HG02623 (cell line): ENCODE measurements around the gene SPOCK1.

Source experiments
- ATAC-seq: cut with Tn5 transposase; IDR thresholded peaks from one replicate; pipeline ENCODE4 v1.9.1; 2021; ENCODE audit warnings: moderate library complexity; ENCODE audit not compliant: unreplicated experiment

The SPOCK1 gene

GRCh38 chr5:137040641-137041340 is 458.3 kb downstream of the SPOCK1 start:
- ATAC-seq = no peak

GRCh38 chr5:137040024-137040423 is 459.1 kb downstream of the SPOCK1 start:
- ATAC-seq = no peak

DNA sequence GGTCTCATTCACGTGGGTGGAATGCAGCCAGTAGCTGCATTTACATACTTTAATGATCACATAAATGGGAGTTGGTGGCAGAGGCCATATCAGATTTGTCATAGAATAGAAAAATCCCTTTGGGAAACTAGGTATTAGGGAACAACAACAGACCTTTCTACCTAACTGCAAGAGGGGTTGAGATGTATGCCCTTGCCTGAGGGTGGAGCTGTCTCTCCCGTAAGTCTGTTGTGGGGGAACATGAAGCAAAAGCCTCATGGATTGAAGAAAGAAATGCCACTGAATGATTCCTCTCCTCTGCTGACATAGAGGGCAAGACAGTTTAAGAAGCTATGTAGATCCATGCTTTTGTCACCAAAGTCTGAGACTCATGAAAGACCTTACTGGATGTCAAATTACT is 461.3 kb downstream of the SPOCK1 start:
- no peak for ATAC-seq

DNA sequence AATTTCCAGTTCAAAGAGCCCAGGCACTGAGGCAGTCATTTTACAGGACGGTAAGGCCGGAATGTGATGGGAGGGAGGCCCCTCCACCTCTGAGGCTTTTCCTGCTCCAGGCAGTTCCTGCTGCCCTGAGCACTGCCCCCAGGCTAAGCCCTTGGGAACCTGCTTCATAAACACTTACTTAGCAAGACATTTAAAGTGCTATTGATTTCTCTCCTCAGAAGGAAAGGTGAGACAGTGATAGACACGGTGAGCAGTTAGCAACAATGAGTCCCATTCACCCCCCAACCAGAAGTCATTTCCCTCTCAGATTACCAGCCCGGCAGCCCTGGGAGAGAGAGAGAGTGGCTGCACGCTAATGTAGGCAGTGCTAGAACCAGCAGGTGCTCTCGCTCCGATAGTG is 462.5 kb downstream of the SPOCK1 start:
- ATAC-seq = no peak

GRCh38 chr5:137035480-137035878 is 463.6 kb downstream of the SPOCK1 start:
- no peak for ATAC-seq

DNA sequence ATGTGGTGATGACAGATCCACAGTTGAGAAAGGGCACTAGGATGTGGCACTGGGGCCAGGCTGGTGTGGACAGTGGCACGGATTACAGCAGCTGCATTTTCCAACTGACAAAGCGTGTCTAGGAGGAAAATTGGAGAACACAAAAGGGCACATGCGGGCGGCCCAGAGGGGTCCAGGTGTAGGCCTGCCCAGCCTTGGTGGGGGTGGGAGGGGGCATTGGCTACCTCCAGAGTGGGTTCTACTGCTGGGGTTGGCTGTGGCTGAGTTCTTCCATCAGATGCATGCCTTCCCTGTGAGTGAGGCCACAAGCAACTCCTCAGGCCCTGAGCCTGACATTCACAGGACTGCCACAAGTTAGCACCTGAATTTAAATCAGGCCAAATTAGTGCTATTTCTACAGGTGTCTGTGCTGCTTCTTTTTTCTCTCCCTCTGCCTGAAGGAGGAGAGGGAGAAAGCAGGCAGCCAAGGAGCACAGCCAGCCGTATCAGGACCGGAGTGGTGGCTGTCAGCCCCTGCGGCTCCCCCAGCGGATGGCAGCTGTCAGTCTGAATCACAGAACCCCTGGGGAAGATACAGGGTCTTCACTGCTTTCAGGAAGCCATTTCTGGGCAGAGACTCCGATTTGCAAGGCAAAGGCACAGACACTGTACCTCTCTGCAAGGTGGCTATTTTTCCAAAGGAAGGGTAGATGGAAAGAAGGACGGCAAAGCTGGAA is 464.2 kb downstream of the SPOCK1 start:
- no peak for ATAC-seq

DNA sequence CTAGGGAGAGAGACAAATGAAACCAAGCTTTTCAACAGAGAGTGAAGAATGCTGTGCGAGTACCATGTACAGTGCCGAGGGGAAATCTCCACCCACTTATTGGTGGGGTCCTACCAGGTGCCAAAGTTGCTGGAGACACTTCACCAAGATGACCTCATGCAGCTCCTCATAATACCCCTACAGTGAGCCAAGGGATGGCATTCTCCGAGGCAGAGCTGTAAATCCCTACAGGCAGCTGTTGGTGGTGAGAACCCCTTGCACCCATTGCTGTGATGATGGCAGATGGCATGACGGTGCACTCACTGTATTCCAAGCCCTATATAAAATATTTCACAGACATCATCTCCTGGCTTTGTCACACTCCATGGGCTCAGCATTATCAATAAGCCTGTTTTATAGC is 464.9 kb downstream of the SPOCK1 start:
- ATAC-seq = no peak

DNA sequence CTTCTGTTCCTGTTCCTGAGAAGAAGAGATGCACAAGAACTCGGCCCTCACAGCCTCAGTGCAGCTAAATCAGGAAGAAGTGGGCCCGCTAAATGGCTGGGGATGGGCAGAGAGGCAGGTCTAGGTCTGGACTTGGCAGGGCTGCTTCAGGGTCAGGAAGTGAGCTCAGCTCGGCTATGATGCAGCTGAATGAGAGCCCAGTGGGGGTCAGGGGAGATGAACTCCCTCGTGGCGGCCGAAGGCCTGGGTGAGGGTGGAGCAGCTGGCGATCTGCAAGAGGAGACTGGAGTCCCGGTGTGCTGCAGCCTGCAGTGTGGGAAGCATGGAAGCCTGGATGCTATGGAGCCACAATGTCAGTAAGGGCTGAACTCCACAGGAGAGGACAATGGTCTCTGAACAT is 466.2 kb downstream of the SPOCK1 start:
- no peak for ATAC-seq

- ATAC-seq = no peak
Observed at GRCh38 chr5:137027758-137028157, 471.4 kb downstream of the SPOCK1 start.

DNA sequence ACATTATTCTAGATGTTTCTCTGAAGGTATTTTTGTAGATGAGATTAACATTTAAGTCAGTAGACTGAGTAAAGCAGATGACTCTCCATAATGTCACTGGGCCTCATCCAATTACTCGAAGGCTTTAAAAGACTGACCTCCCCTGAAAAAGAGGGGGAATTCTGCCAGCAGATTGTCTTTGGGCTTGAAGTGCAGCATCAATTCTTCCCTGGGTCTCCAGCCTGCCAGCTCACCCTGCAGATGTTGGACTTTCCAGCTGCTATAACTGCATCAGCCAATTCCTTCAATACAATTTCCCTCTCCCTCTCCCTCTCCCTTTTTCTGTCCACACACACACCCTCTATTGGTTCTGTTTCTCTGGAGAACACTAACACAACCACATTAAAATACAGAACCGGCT is 472.8 kb downstream of the SPOCK1 start:
- no peak for ATAC-seq

DNA sequence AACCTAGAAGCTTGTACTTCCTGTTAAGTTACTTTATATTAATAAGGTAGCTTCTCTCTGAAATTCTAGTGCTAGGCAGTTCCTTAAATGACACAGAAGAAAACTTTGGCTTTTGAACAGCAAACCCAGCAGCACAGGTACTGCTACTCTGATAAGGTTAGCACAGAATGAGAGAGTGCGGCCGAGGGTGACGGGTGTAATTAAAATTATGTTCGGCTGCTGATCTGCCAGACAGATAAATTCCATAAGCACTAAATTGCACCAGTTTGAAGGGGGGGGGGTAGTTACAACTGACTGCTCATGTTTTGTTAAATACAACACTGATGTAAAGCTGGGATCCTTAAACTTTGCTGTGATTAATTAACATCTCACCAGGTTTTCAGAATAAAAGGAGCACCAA is 475.1 kb downstream of the SPOCK1 start:
- ATAC-seq = no peak

DNA sequence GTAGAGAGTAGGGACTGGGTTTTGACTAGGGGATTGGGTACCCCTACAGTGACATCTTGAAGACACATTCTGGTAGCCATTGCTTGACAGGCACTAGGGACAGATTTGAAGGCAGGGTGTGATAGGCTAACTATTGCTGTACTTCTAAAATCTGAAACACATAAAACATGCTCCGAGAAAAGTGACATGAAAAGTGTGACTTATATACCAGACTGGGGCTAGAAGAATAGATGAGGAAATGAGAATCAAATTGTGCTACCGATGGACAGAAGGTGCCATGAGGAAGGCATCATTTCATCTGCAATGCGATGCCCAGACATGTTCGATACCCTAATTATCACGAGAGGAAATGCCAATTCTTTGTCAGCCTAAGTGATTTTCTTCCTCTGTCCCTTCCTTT is 475.8 kb downstream of the SPOCK1 start:
- no peak for ATAC-seq

- no peak for ATAC-seq
Observed at GRCh38 chr5:137022725-137023124, 476.4 kb downstream of the SPOCK1 start.

GRCh38 chr5:137022043-137022442 is 477.1 kb downstream of the SPOCK1 start:
- no peak for ATAC-seq

- ATAC-seq = no peak
Observed at GRCh38 chr5:137019229-137019628, 479.9 kb downstream of the SPOCK1 start.

DNA sequence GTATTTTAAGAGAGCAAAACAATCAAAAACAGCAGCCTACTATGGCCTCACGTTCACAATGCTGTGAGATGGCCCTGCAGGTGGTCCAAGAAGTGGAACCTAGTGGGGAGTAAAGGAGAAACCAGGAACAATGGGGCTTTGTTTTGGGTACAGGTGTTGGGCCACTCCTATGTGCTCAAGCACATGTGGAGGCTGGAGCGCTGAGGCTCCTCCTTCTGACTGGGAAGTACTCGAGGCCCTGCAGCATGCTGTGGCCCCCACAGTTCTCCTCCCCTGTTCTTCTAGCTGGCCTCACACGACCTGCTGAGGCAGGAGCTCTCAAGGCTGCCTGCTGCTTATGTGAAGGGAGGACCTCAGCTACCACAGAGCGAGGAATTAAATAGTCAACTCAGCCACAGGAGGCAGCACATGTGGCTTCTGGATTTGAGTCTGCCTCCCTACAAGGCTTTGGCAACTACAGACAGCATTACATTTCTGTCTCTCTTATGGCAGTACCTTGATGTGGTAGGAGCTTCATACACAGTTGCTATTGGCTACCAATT is 482.3 kb downstream of the SPOCK1 start:
- ATAC-seq = no peak

DNA sequence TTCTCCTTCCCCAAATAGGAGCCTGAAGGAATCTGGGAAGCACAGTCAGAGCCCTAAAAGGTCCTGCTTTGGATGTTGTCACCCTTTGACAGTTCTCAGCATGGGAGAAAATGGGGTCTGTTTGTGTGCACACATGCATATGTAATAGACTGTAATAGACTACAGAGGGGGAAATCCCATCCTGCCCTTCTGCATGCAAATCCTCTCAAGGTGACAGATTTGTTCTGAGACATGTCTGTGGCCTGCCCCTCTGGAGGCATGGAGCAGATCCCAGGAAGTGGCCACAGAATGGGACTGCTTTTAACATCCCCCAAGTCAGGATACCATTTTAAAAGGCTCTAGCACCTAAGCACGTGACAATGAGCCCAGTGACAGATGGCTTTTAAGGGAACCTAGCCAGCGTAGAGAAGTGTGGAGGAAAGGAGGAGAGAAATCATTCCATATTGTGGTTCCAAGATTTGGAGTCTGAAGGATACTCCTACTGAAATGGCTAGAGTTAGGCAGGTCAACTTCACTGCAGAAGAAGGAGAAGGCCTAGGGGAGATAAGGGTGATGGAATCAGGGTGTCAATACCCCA is 483.5 kb downstream of the SPOCK1 start:
- ATAC-seq = no peak

GRCh38 chr5:137014731-137015130 is 484.4 kb downstream of the SPOCK1 start:
- ATAC-seq = no peak

- no peak for ATAC-seq
Observed at GRCh38 chr5:137010226-137010625, 488.9 kb downstream of the SPOCK1 start.

DNA sequence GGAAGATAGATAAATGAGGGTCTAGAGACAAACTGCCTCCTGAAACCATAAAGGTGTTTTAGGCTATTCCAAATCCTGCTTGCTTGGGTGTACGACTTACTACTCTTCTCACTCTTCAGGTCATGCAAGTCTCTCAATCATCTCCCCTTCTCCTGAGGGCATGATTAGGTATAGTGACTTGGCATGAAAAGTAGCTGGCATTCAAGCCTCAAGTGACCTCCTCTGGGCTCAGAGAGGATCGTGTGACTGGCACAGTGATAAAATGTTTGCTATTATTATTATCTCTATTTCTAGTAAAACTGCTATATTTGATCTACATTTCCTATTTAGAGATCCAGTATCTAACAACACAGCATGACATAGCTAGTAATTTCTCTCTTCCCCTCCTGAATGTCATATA is 494.8 kb downstream of the SPOCK1 start:
- ATAC-seq = no peak

DNA sequence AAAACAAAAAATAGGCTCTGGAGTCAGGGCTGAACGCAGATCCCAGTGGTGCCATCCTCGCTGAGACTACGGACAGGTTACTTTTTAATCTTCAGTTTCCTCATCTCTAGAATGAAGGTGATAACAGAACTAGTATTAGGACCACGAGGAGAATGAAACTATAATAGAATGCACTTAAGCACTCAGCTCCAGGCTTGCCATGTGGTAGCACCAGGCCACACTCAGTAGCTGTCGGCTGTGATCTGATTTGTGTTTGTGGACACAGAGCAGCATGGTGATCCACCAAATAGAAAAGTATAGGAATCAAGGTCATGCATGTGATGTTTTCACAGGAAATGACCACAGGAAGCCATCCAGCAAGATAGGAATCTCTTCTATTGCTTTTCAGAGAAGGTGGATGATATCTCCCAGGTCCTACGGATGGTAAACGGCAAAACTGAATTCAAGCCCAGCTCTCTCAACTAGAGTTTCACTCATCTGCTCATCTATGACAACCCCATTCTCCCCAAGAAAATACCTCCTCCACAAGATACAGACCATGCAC is 498.0 kb downstream of the SPOCK1 start:
- ATAC-seq = no peak

DNA sequence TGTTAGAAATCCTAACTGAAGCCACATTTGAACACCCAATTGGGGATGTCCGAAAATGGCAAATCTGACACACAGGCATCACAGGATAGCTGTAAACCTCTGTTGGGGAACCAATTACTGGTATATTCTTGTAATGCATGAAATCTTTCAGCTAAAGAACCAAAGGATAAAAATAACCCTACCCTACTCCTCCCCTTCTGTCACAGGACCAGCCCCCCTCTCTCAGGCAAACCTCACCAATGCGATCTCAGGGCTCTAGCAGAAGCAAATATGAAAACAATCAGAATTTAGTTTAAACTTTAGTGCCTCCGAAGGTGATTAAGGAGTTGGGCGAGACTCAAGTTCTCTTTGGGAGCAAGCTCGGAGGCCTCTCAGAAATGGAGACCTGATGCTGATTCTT is 499.3 kb downstream of the SPOCK1 start:
- ATAC-seq = no peak
